Activated CD8-positive, alpha-beta memory T cell treated with anti-CD3 and anti-CD28 coated beads, Interleukin-2, amount 50 U/mL, for 24 hours (primary cell): Measurements from ENCODE around the gene TXNDC9.
"Not testable (repeated sequence)": the region's sequence is repeated elsewhere in the genome, so short reads cannot be mapped to it uniquely, and the experiment has no call there.

ENCODE experiments used
- DNase-seq: peaks from one replicate; pipeline ENCODE4 v3.0.0-alpha.2; 2020; ENCODE audit errors: extremely low read depth

Gene TXNDC9

GRCh38 chr2:99335911-99336803 lies at the start of gene TXNDC9:
Gene TXNDC9 (minus strand): TSS chr2:99336333. CDS start chr2:99333210, 3,123 bp downstream.
- DNase-seq: peak; percentile 93

- DNase-seq: no peak
Observed at GRCh38 chr2:99382143-99382542, 46.0 kb upstream of the TXNDC9 start.

- DNase-seq: no peak
Observed at GRCh38 chr2:99380376-99381010, 44.4 kb upstream of the TXNDC9 start.

- no peak for DNase-seq
Observed at GRCh38 chr2:99377879-99378278, 41.7 kb upstream of the TXNDC9 start.

GRCh38 chr2:99376254-99376864 lies 40.2 kb upstream of the TXNDC9 start:
- DNase-seq: no peak

- no peak for DNase-seq
Observed at GRCh38 chr2:99374747-99375146, 38.6 kb upstream of the TXNDC9 start.

GRCh38 chr2:99373144-99373543 lies 37.0 kb upstream of the TXNDC9 start:
- no peak for DNase-seq

- not testable (repeated sequence) for DNase-seq
Observed at GRCh38 chr2:99368854-99369253, 32.7 kb upstream of the TXNDC9 start.

- DNase-seq: no peak
Observed at GRCh38 chr2:99365661-99366060, 29.5 kb upstream of the TXNDC9 start.

- no peak for DNase-seq
Observed at GRCh38 chr2:99356853-99357252, 20.7 kb upstream of the TXNDC9 start.

GRCh38 chr2:99354825-99355224 lies 18.7 kb upstream of the TXNDC9 start:
- not testable (repeated sequence) for DNase-seq

- no peak for DNase-seq
Observed at GRCh38 chr2:99354070-99354469, 17.9 kb upstream of the TXNDC9 start.

GRCh38 chr2:99350194-99350593 lies 14.1 kb upstream of the TXNDC9 start:
- DNase-seq: no peak

- DNase-seq: no peak
Observed at GRCh38 chr2:99348173-99348572, 12.0 kb upstream of the TXNDC9 start.

- no peak for DNase-seq
Observed at GRCh38 chr2:99346218-99346617, 10.1 kb upstream of the TXNDC9 start.

GRCh38 chr2:99345446-99345845 lies 9.3 kb upstream of the TXNDC9 start:
- DNase-seq: not testable (repeated sequence)

GRCh38 chr2:99342536-99342935 lies 6.4 kb upstream of the TXNDC9 start:
- DNase-seq: no peak

- no peak for DNase-seq
Observed at GRCh38 chr2:99340669-99341236, 4.6 kb upstream of the TXNDC9 start.

- no peak for DNase-seq
Observed at GRCh38 chr2:99338029-99338585, 2.0 kb upstream of the TXNDC9 start.

GRCh38 chr2:99337113-99338028 lies 1.2 kb upstream of the TXNDC9 start, which contains the start of gene EIF5B:
Gene EIF5B (plus strand): TSS chr2:99337389. CDS start chr2:99337555, 166 bp downstream.
- DNase-seq: peak; percentile 78

- DNase-seq: no peak
Observed at GRCh38 chr2:99336804-99337112, 625 bp upstream of the TXNDC9 start.
